ENCODE results near the gene TPRG1L. TPM values are rescaled to one million over a fixed set of nuclear protein-coding genes. Genes with fewer than 3 reads are reported as not detected.

TPRG1L gene
- total RNA-seq, 4 donors from 2014 or later = 33.9 to 45.1 (median 40.0) TPM

- Histone ChIP-seq H3K36me3 (no peaks in the 10 kb centered on the region), H3K4me3 (replicated peaks in 1 of 3) (no peak overlapping the region), H3K27ac (no peak overlapping the region), H3K9me3 (no peaks in the 10 kb centered on the region), H3K27me3 (no peaks in the 10 kb centered on the region), H3K4me1 (peaks cover 28 to 35% of the 10 kb centered on the region in 2 donors)
- intact Hi-C loops (cut with DNase I) = no loop called here
- WGBS, 2 donors = 87 to 90% methylated on average over 15 to 31 of the region's 31 CpGs
- TF ChIP-seq POLR2A (IDR thresholded peaks at IDR 0.05) (no peak), CTCF (IDR thresholded peaks at IDR 0.05) (no peak)
- DNase-seq = no peak
Observed at GRCh38 chr1:3594706-3595377, 30.0 kb upstream of the TPRG1L start.

DNA sequence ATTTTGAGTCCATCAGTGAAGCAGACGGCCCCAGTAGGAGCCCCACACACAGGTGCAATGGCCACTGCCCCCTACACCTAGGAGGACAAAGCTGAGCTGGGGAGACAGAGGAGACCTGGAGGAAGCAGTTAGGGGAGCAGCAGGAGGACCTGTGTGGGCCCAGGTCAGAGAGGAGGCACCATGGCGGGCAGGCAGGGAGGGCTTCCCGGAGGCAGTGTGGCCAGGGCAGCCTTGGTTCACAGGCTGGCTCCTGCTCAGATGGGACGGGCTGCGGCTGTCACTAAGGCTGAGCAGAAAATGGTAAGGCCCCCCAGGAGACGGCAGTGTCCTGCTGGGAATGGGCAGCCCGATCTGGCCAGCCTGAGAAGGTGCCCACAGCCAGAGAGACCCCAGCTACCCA lies 28.9 kb upstream of the TPRG1L start:
- 84 to 100% methylated on average over 2 to 4 of the region's 7 CpGs for WGBS, 2 donors
- no peak overlapping the region for H3K27ac ChIP-seq
- TF ChIP-seq POLR2A (IDR thresholded peaks at IDR 0.05) (no peak), CTCF (IDR thresholded peaks at IDR 0.05) (no peak)
- no peaks in the 10 kb centered on the region for H3K9me3 ChIP-seq
- H3K36me3 ChIP-seq = no peaks in the 10 kb centered on the region
- no peak overlapping the region for H3K4me3 ChIP-seq (replicated peaks in 1 of 3)
- no peak for DNase-seq
- H3K27me3 ChIP-seq = no peaks in the 10 kb centered on the region
- intact Hi-C loops (cut with DNase I) = no loop called here
- peaks cover 18 to 24% of the 10 kb centered on the region in 2 donors for H3K4me1 ChIP-seq

- DNase-seq = no peak
- WGBS, 2 donors = 84 to 87% methylated on average over 20 to 23 of the region's 29 CpGs
- intact Hi-C loops (cut with DNase I) = no loop called here
Observed at GRCh38 chr1:3596663-3597598, 27.9 kb upstream of the TPRG1L start.

DNA sequence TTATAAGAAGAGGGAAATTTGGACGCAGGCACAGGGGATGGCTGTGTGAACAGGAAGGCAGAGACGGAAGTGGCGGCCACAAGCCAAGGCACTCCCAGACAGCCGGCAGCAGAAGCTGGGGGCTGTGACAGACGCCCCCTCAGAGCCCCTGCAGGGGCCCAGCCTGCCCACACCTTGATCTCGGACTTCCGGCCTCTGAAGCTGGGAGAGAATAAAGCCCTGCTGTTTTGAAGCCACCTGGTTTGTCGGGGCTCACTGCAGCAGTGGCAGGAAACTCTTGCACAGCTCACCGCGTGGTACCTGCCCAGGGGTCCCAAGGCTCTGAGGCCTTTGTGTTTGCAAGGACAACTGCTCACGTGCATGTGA lies 27.2 kb upstream of the TPRG1L start:
- intact Hi-C loops (cut with DNase I) = no loop called here

More at GRCh38 chr1:3596663-3597598, 27.9 kb upstream of the TPRG1L start:
- Histone ChIP-seq H3K9me3 (no peaks in the 10 kb centered on the region), H3K36me3 (no peaks in the 10 kb centered on the region), H3K27me3 (no peaks in the 10 kb centered on the region), H3K4me3 (replicated peaks in 1 of 3) (no peak overlapping the region), H3K4me1 (peaks cover 18 to 23% of the 10 kb centered on the region in 2 donors), H3K27ac (no peak overlapping the region)
- TF ChIP-seq CTCF (IDR thresholded peaks at IDR 0.05) = no peak

More for the DNA sequence above, 27.2 kb upstream of the TPRG1L start:
- TF ChIP-seq POLR2A (IDR thresholded peaks at IDR 0.05) (no peak), CTCF (IDR thresholded peaks at IDR 0.05) (no peak)
- Histone ChIP-seq H3K36me3 (no peaks in the 10 kb centered on the region), H3K4me1 (peaks cover 18 to 23% of the 10 kb centered on the region in 2 donors), H3K27me3 (no peaks in the 10 kb centered on the region), H3K27ac (no peak overlapping the region), H3K4me3 (replicated peaks in 1 of 3) (peak overlapping the region in 1 of 3 donors; percentile 1), H3K9me3 (no peaks in the 10 kb centered on the region)
- 56 to 59% methylated on average over 11 of the region's 11 CpGs for WGBS, 2 donors
- DNase-seq = no peak
